K562 (cell line): ENCODE data around the gene FAM83E. TPM values are rescaled to one million over a fixed set of nuclear protein-coding genes. Genes with fewer than 3 reads are reported as not detected.

ENCODE experiments used
- CHD1 ChIP-seq: fragments of 200-600 bp; sonication (generic); IDR thresholded peaks from one replicate; pipeline ENCODE4 v1.6.1; 2012; ENCODE audit warnings: mild to moderate bottlenecking, moderate library complexity, low read length, inconsistent platforms
- GABPA ChIP-seq: fragments of 200-800 bp; sonication (Bioruptor generic); conservative IDR thresholded peaks from 2 replicates; pipeline ENCODE4 v1.6.1; 2016; ENCODE audit warnings: low read depth, missing genetic modification characterization, missing compliant biosample characterization
- RFX7 ChIP-seq: fragments of 250-450 bp; sonication (Bioruptor Pico); IDR thresholded peaks from 2 replicates; pipeline ENCODE4 v1.5.1; 2021; ENCODE audit warnings: mild to moderate bottlenecking
- SMARCE1 ChIP-seq: fragments of 450-650 bp; IDR thresholded peaks from 2 replicates; pipeline ENCODE4 v1.7.1; 2016; ENCODE audit warnings: mild to moderate bottlenecking
- SRSF3 ChIP-seq: fragments of 200-400 bp; formaldehyde crosslinking; IDR thresholded peaks from 2 replicates; pipeline ENCODE4 v1.6.1; 2016; ENCODE audit warnings: mild to moderate bottlenecking, low read length, moderate library complexity; ENCODE audit not compliant: insufficient read depth
- polyA plus RNA-seq, 8 experiments: library from polyadenylated mRNA; depleted of rRNA in 4 of 8; stranded (reverse) in 5 of 8; unstranded in 3 of 8; fragments of >200 nt; fragmentation: Nextera tagmentation in 2 of 8; fragmentation: Illumina TruSeq in 1 of 8; extraction: Ambion mirVana in 2 of 8; extraction: Trizol in 1 of 8; gene quantifications; 2 replicates each; pipeline versions ENCODE4 v1.2.1 to v1.2.3, GENCODE V29; 2011 to 2014; ENCODE audit warnings: inconsistent platforms in 1 of 8, missing spikeins in 1 of 8
- total RNA-seq, 7 experiments: library from RNA; depleted of rRNA in 6 of 7; stranded (reverse); fragments of >200 nt in 6 of 7; fragmentation: Illumina TruSeq in 2 of 7; extraction: Trizol in 2 of 7; gene quantifications; 2 replicates each; pipeline versions ENCODE4 v1.2.1 to v1.2.3, GENCODE V29; 2011 to 2021; ENCODE audit warnings: low replicate concordance in 1 of 7
- TF ChIP-seq, protein P1 (sequence below), 2 experiments: fragments of 450-650 bp in 1 of 2; sonication (generic) in 1 of 2; formaldehyde crosslinking in 1 of 2; IDR thresholded peaks; 2 replicates each; pipeline versions ENCODE4 v1.7.1 to v1.9.0; 2016 to 2022; ENCODE audit warnings: inconsistent platforms in 1 of 2, mild to moderate bottlenecking in 1 of 2, missing genetic modification reagents in 1 of 2
- TF ChIP-seq, protein P2 (sequence below), 2 experiments: fragments of 450-650 bp; IDR thresholded peaks; 2 replicates each; pipeline ENCODE4 v1.6.1; 2016
- TF ChIP-seq, protein P3 (sequence below): fragments of 250-450 bp; sonication (Bioruptor Pico); IDR thresholded peaks from 2 replicates; pipeline ENCODE4 v1.4.0; 2020; ENCODE audit warnings: mild to moderate bottlenecking, moderate library complexity
- TF ChIP-seq, protein P4 (sequence below): fragments of 450-650 bp; formaldehyde crosslinking; conservative IDR thresholded peaks from 2 replicates; pipeline ENCODE4 v1.4.0; 2022; ENCODE audit warnings: mild to moderate bottlenecking, missing genetic modification characterization
- TF ChIP-seq, protein P5 (sequence below): fragments of 450-650 bp; formaldehyde crosslinking; IDR thresholded peaks from 2 replicates; pipeline ENCODE4 v1.4.0; 2022; ENCODE audit warnings: missing genetic modification characterization

Gene FAM83E
- total and polyA plus RNA-seq, 9 of the 15 experiments (the other 6 are each of a cell fraction or from before 2014, with no cell fraction given) = 0.15 to 0.87 (median 0.29) TPM; not detected in 4

DNA sequence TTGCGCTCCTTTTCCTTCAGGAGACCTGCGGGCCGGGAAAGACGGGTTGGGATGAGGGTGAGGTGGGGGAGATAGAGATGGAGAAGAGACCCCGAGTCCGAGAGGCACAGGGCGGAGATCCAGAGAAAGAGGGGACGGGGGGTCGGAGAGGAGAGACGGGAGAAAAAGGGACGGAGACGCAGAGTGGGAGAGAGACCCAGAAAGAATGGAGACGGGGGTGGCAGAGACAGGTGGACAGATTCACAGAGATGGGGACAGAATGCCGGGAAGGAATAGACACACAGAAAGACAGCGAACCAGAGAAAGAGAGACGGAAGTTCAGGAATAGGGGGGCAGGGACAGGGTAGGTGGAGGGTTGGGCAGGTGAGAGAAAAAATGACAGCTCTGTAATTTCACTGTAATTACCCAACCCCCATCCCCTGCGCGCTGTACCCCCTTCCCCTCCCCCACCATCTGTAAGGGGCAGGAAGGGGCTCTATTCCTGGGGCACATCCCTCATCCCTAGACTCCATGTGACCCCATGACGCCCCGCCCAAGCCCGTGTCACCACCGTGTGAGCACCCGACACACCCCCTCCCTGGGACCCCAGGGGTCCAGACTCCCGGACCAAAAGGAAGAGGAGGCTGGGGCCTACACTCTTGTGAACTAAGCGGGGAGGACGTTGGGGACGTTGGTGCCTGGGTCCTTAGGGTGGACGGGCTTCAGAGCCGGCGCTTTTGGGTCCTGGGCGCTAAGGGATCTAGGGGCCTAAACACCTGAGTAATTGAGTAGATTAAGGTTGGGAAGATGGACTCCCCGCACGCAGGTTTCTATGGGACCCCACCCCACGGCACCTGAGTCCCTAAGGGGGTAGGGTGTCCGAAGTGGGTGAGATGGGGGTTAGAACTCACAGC is 21.3 kb upstream of the FAM83E start (continued):
- TF ChIP-seq, protein P1, sequence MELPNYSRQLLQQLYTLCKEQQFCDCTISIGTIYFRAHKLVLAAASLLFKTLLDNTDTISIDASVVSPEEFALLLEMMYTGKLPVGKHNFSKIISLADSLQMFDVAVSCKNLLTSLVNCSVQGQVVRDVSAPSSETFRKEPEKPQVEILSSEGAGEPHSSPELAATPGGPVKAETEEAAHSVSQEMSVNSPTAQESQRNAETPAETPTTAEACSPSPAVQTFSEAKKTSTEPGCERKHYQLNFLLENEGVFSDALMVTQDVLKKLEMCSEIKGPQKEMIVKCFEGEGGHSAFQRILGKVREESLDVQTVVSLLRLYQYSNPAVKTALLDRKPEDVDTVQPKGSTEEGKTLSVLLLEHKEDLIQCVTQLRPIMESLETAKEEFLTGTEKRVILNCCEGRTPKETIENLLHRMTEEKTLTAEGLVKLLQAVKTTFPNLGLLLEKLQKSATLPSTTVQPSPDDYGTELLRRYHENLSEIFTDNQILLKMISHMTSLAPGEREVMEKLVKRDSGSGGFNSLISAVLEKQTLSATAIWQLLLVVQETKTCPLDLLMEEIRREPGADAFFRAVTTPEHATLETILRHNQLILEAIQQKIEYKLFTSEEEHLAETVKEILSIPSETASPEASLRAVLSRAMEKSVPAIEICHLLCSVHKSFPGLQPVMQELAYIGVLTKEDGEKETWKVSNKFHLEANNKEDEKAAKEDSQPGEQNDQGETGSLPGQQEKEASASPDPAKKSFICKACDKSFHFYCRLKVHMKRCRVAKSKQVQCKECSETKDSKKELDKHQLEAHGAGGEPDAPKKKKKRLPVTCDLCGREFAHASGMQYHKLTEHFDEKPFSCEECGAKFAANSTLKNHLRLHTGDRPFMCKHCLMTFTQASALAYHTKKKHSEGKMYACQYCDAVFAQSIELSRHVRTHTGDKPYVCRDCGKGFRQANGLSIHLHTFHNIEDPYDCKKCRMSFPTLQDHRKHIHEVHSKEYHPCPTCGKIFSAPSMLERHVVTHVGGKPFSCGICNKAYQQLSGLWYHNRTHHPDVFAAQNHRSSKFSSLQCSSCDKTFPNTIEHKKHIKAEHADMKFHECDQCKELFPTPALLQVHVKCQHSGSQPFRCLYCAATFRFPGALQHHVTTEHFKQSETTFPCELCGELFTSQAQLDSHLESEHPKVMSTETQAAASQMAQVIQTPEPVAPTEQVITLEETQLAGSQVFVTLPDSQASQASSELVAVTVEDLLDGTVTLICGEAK (IDR thresholded peaks at IDR 0.05) = peak; percentile 64
- TF ChIP-seq, protein P1 (CRISPR knock-in tag; IDR thresholded peaks at IDR 0.05) = no peak
- TF ChIP-seq SMARCE1 = 0 out of 2 replicates have a peak, but pooled peaks have one; percentile 35
- TF ChIP-seq, protein P2, sequence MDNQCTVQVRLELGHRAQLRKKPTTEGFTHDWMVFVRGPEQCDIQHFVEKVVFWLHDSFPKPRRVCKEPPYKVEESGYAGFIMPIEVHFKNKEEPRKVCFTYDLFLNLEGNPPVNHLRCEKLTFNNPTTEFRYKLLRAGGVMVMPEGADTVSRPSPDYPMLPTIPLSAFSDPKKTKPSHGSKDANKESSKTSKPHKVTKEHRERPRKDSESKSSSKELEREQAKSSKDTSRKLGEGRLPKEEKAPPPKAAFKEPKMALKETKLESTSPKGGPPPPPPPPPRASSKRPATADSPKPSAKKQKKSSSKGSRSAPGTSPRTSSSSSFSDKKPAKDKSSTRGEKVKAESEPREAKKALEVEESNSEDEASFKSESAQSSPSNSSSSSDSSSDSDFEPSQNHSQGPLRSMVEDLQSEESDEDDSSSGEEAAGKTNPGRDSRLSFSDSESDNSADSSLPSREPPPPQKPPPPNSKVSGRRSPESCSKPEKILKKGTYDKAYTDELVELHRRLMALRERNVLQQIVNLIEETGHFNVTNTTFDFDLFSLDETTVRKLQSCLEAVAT (IDR thresholded peaks at IDR 0.05) = 0 out of 4 replicates have a peak, but pooled peaks have one; percentile 13 to 51
- TF ChIP-seq CHD1 = peak; percentile 1
- no peak for TF ChIP-seq GABPA (tag)
- TF ChIP-seq, protein P3, sequence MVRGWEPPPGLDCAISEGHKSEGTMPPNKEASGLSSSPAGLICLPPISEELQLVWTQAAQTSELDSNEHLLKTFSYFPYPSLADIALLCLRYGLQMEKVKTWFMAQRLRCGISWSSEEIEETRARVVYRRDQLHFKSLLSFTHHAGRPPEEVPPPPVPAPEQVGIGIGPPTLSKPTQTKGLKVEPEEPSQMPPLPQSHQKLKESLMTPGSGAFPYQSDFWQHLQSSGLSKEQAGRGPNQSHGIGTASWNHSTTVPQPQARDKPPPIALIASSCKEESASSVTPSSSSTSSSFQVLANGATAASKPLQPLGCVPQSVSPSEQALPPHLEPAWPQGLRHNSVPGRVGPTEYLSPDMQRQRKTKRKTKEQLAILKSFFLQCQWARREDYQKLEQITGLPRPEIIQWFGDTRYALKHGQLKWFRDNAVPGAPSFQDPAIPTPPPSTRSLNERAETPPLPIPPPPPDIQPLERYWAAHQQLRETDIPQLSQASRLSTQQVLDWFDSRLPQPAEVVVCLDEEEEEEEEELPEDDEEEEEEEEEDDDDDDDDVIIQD (CRISPR knock-in tag) = no peak
- TF ChIP-seq SRSF3 = no peak
- TF ChIP-seq, protein P4, sequence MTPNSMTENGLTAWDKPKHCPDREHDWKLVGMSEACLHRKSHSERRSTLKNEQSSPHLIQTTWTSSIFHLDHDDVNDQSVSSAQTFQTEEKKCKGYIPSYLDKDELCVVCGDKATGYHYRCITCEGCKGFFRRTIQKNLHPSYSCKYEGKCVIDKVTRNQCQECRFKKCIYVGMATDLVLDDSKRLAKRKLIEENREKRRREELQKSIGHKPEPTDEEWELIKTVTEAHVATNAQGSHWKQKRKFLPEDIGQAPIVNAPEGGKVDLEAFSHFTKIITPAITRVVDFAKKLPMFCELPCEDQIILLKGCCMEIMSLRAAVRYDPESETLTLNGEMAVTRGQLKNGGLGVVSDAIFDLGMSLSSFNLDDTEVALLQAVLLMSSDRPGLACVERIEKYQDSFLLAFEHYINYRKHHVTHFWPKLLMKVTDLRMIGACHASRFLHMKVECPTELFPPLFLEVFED (CRISPR knock-in tag) = peak; percentile 71; the same call in 1 of the 2 replicates
- TF ChIP-seq, protein P5, sequence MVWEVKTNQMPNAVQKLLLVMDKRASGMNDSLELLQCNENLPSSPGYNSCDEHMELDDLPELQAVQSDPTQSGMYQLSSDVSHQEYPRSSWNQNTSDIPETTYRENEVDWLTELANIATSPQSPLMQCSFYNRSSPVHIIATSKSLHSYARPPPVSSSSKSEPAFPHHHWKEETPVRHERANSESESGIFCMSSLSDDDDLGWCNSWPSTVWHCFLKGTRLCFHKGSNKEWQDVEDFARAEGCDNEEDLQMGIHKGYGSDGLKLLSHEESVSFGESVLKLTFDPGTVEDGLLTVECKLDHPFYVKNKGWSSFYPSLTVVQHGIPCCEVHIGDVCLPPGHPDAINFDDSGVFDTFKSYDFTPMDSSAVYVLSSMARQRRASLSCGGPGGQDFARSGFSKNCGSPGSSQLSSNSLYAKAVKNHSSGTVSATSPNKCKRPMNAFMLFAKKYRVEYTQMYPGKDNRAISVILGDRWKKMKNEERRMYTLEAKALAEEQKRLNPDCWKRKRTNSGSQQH = peak; percentile 75; the same call in 1 of the 2 replicates
- no peak for TF ChIP-seq RFX7 (CRISPR knock-in tag)
